Mammary epithelial cell (primary cell): Measurements from ENCODE around the gene SPAG9.

ENCODE experiments used
- EZH2 ChIP-seq: IDR thresholded peaks from 2 replicates; pipeline ENCODE4 v1.6.1; 2012; ENCODE audit warnings: low read length, inconsistent platforms, borderline replicate concordance
- TF ChIP-seq, protein P1 (sequence below), 2 donors: IDR thresholded peaks in 1 of 2; conservative IDR thresholded peaks in 1 of 2; 2 replicates each; pipeline ENCODE4 v1.5.1; 2011 to 2012; ENCODE audit warnings: inconsistent platforms in 2 of 2, low read length in 2 of 2, mild to moderate bottlenecking in 2 of 2, control low read depth in 1 of 2, low read depth in 1 of 2; ENCODE audit not compliant: insufficient read depth in 1 of 2; ENCODE audit errors: extremely low read depth in 1 of 2

GRCh38 chr17:51035431-51035830 lies 85.2 kb downstream of the SPAG9 start:
- TF ChIP-seq, protein P1, sequence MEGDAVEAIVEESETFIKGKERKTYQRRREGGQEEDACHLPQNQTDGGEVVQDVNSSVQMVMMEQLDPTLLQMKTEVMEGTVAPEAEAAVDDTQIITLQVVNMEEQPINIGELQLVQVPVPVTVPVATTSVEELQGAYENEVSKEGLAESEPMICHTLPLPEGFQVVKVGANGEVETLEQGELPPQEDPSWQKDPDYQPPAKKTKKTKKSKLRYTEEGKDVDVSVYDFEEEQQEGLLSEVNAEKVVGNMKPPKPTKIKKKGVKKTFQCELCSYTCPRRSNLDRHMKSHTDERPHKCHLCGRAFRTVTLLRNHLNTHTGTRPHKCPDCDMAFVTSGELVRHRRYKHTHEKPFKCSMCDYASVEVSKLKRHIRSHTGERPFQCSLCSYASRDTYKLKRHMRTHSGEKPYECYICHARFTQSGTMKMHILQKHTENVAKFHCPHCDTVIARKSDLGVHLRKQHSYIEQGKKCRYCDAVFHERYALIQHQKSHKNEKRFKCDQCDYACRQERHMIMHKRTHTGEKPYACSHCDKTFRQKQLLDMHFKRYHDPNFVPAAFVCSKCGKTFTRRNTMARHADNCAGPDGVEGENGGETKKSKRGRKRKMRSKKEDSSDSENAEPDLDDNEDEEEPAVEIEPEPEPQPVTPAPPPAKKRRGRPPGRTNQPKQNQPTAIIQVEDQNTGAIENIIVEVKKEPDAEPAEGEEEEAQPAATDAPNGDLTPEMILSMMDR (conservative IDR thresholded peaks at IDR 0.05 in 1 of 2, IDR thresholded peaks at IDR 0.05 in 1 of 2; ENCODE audit: extremely low read depth in 1 of 2, insufficient read depth in 1 of 2, low read depth in 1 of 2, low read length in 2 of 2) = no peak
- no peak for TF ChIP-seq EZH2
